Neural progenitor cell (in vitro differentiated cells): ENCODE data around the gene LRRC36. TPM values are rescaled to one million over a fixed set of nuclear protein-coding genes. Genes with fewer than 3 reads are reported as not detected.
A peak's percentile ranks its signal among the peaks of the same experiment; 100 is the strongest.

ENCODE experiments used
- DNase-seq: peaks from one replicate; pipeline ENCODE4 v3.0.0-alpha.2; 2016; ENCODE audit warnings: low spot score
- H2AFZ ChIP-seq: fragments of 200-600 bp; sonication (generic); replicated peaks from 2 replicates; pipeline ENCODE4 v1.6.1; 2016; ENCODE audit warnings: antibody characterized with exemption
- H3F3A ChIP-seq: fragments of 200-600 bp; sonication (generic); 2 replicates; pipeline ENCODE4 v1.6.1; 2016; ENCODE audit warnings: antibody characterized with exemption, low read depth
- H3K27ac ChIP-seq: fragments of 200-600 bp; sonication (generic); 2 replicates; pipeline ENCODE4 v1.5.1; 2016; ENCODE audit warnings: mild to moderate bottlenecking
- H3K27me3 ChIP-seq: fragments of 200-600 bp; sonication (generic); 2 replicates; pipeline ENCODE4 v1.6.1; 2016; ENCODE audit warnings: mild to moderate bottlenecking, moderate library complexity
- H3K36me3 ChIP-seq: fragments of 200-600 bp; sonication (generic); 2 replicates; pipeline ENCODE4 v1.5.1; 2016
- H3K4me1 ChIP-seq: fragments of 200-600 bp; sonication (generic); 2 replicates; pipeline ENCODE4 v1.6.1; 2016; ENCODE audit warnings: mixed run types
- H3K4me2 ChIP-seq: fragments of 200-600 bp; sonication (generic); 2 replicates; pipeline ENCODE4 v1.6.1; 2016
- H3K4me3 ChIP-seq: fragments of 200-600 bp; sonication (generic); 2 replicates; pipeline ENCODE4 v1.5.1; 2016
- H3K79me2 ChIP-seq: fragments of 200-600 bp; sonication (generic); 2 replicates; pipeline ENCODE4 v1.6.1; 2016; ENCODE audit warnings: low read depth
- H3K9ac ChIP-seq: fragments of 200-600 bp; sonication (generic); 2 replicates; pipeline ENCODE4 v1.6.1; 2016
- H3K9me3 ChIP-seq: fragments of 200-600 bp; sonication (generic); 2 replicates; pipeline ENCODE4 v1.5.1; 2016; ENCODE audit warnings: low read depth
- H4K20me1 ChIP-seq: fragments of 200-600 bp; sonication (generic); 2 replicates; pipeline ENCODE4 v1.6.1; 2016; ENCODE audit warnings: low read depth
- H3K27ac Mint-ChIP-seq: 3 replicates; pipeline ENCODE4 v1.8.0; 2021; ENCODE audit warnings: mixed read lengths
- H3K27me3 Mint-ChIP-seq: 2 replicates; pipeline ENCODE4 v1.8.0; 2022; ENCODE audit warnings: low read depth, mild to moderate bottlenecking, inconsistent platforms, moderate library complexity, mixed read lengths; ENCODE audit not compliant: insufficient read depth
- H3K36me3 Mint-ChIP-seq: 3 replicates; pipeline ENCODE4 v1.8.0; 2021; ENCODE audit warnings: mixed read lengths
- H3K4me1 Mint-ChIP-seq: 3 replicates; pipeline ENCODE4 v1.8.0; 2021; ENCODE audit warnings: mixed read lengths
- H3K4me3 Mint-ChIP-seq: 3 replicates; pipeline ENCODE4 v1.8.0; 2021; ENCODE audit warnings: mild to moderate bottlenecking, moderate library complexity, mixed read lengths
- H3K9me3 Mint-ChIP-seq: 3 replicates; pipeline ENCODE4 v1.8.0; 2020; ENCODE audit warnings: mixed read lengths
- EZH2 ChIP-seq: fragments of 200-600 bp; sonication (generic); IDR thresholded peaks from 2 replicates; pipeline ENCODE4 v1.6.1; 2017; ENCODE audit warnings: antibody characterized with exemption, mild to moderate bottlenecking, moderate library complexity
- EZH2phosphoT487 ChIP-seq: fragments of 200-600 bp; sonication (generic); IDR thresholded peaks from 2 replicates; pipeline ENCODE4 v1.6.1; 2017; ENCODE audit warnings: antibody characterized with exemption
- total RNA-seq: library from RNA; depleted of rRNA; stranded (reverse); fragments of >200 nt; gene quantifications from 2 replicates; pipeline ENCODE4 v1.2.3, GENCODE V29; 2015; ENCODE audit warnings: low replicate concordance
- TF ChIP-seq, protein P1 (sequence below): fragments of 200-600 bp; sonication (generic); IDR thresholded peaks from 2 replicates; pipeline ENCODE4 v1.5.1; 2017; ENCODE audit warnings: antibody characterized with exemption, mild to moderate bottlenecking

LRRC36 gene
- total RNA-seq, 1 donor from 2014 or later: not detected

DNA sequence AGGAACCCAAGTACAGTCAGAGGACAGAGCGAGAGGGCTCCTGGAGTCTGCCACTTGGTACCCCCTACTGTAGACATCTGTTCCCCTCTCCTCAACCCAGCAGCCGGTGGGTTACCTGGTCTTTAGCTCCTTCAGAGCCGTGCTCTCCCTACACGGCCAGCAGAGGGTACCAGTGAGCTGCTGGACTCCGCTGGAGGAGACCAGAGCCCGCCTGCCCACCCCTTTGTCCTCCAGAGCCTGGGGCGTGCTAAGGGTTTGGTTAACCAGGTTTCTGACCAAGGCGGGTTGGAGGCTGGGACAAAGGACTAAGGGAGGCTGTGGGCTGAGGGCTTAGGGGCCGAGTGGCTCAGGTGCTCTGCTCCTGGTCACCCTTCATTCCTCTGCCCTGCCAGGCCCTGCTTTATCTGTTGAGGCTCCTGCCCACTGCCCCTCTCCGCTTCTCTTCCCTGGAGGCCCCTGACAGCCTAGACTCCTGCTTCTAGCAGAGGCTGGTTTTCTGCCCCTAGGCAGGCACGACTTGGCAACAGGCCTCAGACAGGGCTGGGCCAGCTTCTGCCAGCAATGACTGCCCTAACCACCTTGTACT, 101.6 kb downstream of the LRRC36 start:
- Histone ChIP-seq H3K9ac (no peak overlapping the region), H3K4me3 (no peak overlapping the region), H3F3A (peaks cover 13% of the 10 kb centered on the region), H3K9me3 (no peaks in the 10 kb centered on the region), H3K36me3 (no peaks in the 10 kb centered on the region), H2AFZ (no peak overlapping the region), H3K27me3 (peaks cover 51% of the 10 kb centered on the region), H3K79me2 (no peaks in the 10 kb centered on the region), H3K4me2 (no peak overlapping the region), H3K4me1 (peaks cover 37% of the 10 kb centered on the region), H3K27ac (no peak overlapping the region), H4K20me1 (no peaks in the 10 kb centered on the region)
- H3K27ac Mint-ChIP-seq: no peak overlapping the region
- peak; percentile 92 for DNase-seq
- no peaks in the 10 kb centered on the region for H3K9me3 Mint-ChIP-seq
- no peak overlapping the region for H3K4me3 Mint-ChIP-seq
- peaks cover 41% of the 10 kb centered on the region for H3K4me1 Mint-ChIP-seq
- TF ChIP-seq, protein P1, sequence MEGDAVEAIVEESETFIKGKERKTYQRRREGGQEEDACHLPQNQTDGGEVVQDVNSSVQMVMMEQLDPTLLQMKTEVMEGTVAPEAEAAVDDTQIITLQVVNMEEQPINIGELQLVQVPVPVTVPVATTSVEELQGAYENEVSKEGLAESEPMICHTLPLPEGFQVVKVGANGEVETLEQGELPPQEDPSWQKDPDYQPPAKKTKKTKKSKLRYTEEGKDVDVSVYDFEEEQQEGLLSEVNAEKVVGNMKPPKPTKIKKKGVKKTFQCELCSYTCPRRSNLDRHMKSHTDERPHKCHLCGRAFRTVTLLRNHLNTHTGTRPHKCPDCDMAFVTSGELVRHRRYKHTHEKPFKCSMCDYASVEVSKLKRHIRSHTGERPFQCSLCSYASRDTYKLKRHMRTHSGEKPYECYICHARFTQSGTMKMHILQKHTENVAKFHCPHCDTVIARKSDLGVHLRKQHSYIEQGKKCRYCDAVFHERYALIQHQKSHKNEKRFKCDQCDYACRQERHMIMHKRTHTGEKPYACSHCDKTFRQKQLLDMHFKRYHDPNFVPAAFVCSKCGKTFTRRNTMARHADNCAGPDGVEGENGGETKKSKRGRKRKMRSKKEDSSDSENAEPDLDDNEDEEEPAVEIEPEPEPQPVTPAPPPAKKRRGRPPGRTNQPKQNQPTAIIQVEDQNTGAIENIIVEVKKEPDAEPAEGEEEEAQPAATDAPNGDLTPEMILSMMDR: peak; percentile 78
- no peak for TF ChIP-seq EZH2phosphoT487
- peak; percentile 28 for TF ChIP-seq EZH2
- no peaks in the 10 kb centered on the region for H3K36me3 Mint-ChIP-seq
- H3K27me3 Mint-ChIP-seq: peaks cover 39% of the 10 kb centered on the region

DNA sequence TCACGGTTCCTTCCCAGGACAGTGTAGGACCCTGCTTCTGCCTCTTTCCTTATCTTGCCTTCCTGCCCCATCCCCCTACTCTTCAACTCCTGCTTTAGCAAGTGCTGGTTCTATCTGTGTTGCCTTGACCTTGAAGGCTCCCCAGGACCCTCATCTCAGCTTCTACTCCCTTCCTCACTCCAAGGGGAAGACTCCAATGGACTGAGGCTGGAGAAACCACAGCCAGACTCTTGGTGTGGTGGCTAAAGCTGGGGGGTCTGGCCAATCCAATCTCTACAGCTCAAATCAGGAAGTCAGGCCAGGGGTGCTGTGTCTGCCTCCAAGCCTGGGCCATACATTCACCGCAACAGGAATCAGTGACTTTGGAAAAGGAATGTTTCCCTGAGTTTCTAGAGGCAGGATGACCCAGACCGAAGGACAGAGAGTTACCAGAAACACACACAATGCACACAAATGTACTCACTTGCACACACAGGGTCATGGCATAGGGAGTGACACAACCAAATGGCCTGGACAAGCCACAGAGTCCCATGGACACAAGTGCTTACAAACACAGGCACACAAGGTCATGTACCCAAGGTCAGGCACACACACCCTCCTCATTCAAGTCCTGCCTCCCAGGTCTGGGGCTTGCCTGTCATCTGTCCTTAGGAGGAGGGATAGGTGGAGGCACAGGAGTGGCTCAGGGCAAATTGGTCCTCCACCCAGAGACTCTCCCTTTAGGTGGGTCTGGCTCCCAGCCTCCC, 102.6 kb downstream of the LRRC36 start:
- H3K36me3 Mint-ChIP-seq: no peaks in the 10 kb centered on the region

DNA sequence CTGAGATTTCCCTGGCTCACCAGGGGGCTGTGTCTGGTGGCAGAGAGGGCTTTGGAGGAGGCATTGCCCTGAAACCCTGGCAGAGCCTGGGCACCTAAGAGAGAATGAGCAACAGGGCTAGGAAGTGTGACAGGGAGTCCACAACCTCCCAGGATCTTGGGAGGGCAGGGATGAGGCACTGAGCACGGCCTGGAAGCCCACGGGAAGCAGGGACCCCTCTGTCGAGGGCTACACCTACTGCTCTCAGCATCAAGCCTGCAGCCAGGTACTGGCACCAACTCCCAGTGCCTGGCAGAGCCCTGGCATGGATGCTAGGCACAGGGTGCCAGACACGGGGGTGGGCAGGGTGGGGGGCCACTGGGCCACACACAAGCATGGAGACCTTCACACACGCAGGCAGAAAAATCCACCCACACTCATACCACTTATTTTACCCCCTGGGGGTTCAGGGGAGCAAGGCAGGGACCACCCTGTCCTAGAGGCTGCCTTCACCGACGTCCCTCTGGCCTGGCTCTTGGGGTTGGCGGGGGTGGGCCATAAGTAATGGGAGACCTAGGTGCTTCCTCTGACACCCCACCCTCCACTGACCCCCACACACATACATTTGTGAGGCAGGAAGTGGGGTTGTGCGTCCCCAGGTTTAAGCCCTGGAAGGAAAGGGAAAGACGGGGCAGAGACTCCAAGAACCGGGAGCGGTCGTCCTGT, 103.3 kb downstream of the LRRC36 start:
- H3K27me3 Mint-ChIP-seq: peaks cover 39% of the 10 kb centered on the region
- Histone ChIP-seq H3K4me3 (peak overlapping the region; percentile 59), H3K36me3 (no peaks in the 10 kb centered on the region), H3K4me2 (peak overlapping the region; percentile 94), H4K20me1 (no peaks in the 10 kb centered on the region), H3K9ac (no peak overlapping the region), H3K79me2 (no peaks in the 10 kb centered on the region), H2AFZ (peak overlapping the region; percentile 88), H3K9me3 (no peaks in the 10 kb centered on the region), H3F3A (peaks cover 13% of the 10 kb centered on the region), H3K27ac (no peak overlapping the region), H3K27me3 (peaks cover 54% of the 10 kb centered on the region), H3K4me1 (peaks cover 22% of the 10 kb centered on the region)
- DNase-seq: no peak
- peaks cover 32% of the 10 kb centered on the region for H3K4me1 Mint-ChIP-seq
- peak overlapping the region; percentile 84 for H3K4me3 Mint-ChIP-seq
- TF ChIP-seq, protein P1: no peak
- TF ChIP-seq EZH2: no peak
- no peaks in the 10 kb centered on the region for H3K9me3 Mint-ChIP-seq
- H3K27ac Mint-ChIP-seq: no peak overlapping the region
- no peaks in the 10 kb centered on the region for H3K36me3 Mint-ChIP-seq

More for the DNA sequence above, 102.6 kb downstream of the LRRC36 start:
- peak overlapping the region; percentile 63 for H3K4me3 Mint-ChIP-seq
- H4K20me1 ChIP-seq: no peaks in the 10 kb centered on the region
- H3K9ac ChIP-seq: no peak overlapping the region
- DNase-seq: no peak
- H2AFZ ChIP-seq: no peak overlapping the region
- H3K79me2 ChIP-seq: no peaks in the 10 kb centered on the region
- H3K27me3 ChIP-seq: peaks cover 54% of the 10 kb centered on the region
- H3K4me1 Mint-ChIP-seq: peaks cover 38% of the 10 kb centered on the region
- H3K9me3 Mint-ChIP-seq: no peaks in the 10 kb centered on the region
- no peaks in the 10 kb centered on the region for H3K36me3 ChIP-seq
- peaks cover 39% of the 10 kb centered on the region for H3K27me3 Mint-ChIP-seq
- H3K4me2 ChIP-seq: no peak overlapping the region
- TF ChIP-seq, protein P1: no peak
- TF ChIP-seq EZH2phosphoT487: no peak
- TF ChIP-seq EZH2: no peak
- no peaks in the 10 kb centered on the region for H3K9me3 ChIP-seq
- no peak overlapping the region for H3K27ac Mint-ChIP-seq
- H3K4me1 ChIP-seq: peaks cover 30% of the 10 kb centered on the region
- no peak overlapping the region for H3K4me3 ChIP-seq
- H3F3A ChIP-seq: peaks cover 13% of the 10 kb centered on the region
- no peak overlapping the region for H3K27ac ChIP-seq
